Heart left ventricle (tissue), 13 donors: ENCODE measurements around the gene ASB14.

Source experiments
- POLR2A ChIP-seq, 2 donors: fragments of 450-650 bp; IDR thresholded peaks; one replicate each; pipeline ENCODE4 v1.6.1; 2017; ENCODE audit warnings: antibody characterized with exemption in 2 of 2, mild to moderate bottlenecking in 2 of 2, moderate library complexity in 2 of 2
- TF ChIP-seq, protein P1 (sequence below), 12 donors: fragments of 200-600 bp; sonication (generic) in 4 of 12; IDR thresholded peaks; one replicate each; pipeline versions ENCODE4 v1.5.0 to v1.8.0; 2018 to 2022; ENCODE audit warnings: antibody characterized with exemption in 12 of 12, mild to moderate bottlenecking in 5 of 12
- donor health status: ischemic (EF 13 %, LVEDD 7.1; RV severe dilation, severe dysfunction).
- donor health status: DM: no; HTN: yes; CAD: no.
- donor health status: DM: no; HTN: no; CAD: no.
- donor health status: ischemic (EF 25% LVEDD 6.9; RV normal size, moderate dysfunction).
- donor health status: ischemic (EF 25% LVEDD 5.7; RV mildly dilated, moderate dysfunction).
- donor health status: ischemic (EF 35%, LVEDD 5.7; RV mildly dilated, moderate dysfunction).
- donor health status: nonischemic (EF 11% LVEDD 7.7; RV severe dilation, severe dysfunction).
- donor health status: DM: yes; HTN: yes; CAD: no.
- donor health status: PGD.
- donor health status: ischemic (EF 29% LVEDD 5.4; RV normal size, mild dysfunction).
- donor health status: nonischemic (EF 23%, LVEDD 6.1; RV moderate dilation, normal function).

DNA sequence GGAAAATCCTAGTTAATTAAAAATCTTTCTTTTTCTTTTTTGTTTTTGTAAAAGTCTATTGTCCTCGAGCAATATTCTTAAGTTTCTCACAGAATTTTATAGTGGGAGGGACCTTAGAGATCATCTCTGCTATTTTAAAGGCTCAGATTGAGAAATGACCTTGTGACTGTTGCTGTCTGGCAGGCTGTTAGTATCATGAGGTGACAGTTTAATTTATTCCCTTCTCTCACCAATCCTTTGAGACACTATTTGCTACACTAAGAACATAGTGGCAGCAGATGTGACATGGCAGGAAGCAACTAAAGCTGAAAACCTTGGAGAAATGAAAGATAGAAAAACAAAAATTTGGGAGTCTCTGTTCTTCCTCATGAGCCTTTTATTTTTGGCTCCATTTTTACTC, 40.1 kb downstream of the ASB14 start:
- TF ChIP-seq, protein P1, sequence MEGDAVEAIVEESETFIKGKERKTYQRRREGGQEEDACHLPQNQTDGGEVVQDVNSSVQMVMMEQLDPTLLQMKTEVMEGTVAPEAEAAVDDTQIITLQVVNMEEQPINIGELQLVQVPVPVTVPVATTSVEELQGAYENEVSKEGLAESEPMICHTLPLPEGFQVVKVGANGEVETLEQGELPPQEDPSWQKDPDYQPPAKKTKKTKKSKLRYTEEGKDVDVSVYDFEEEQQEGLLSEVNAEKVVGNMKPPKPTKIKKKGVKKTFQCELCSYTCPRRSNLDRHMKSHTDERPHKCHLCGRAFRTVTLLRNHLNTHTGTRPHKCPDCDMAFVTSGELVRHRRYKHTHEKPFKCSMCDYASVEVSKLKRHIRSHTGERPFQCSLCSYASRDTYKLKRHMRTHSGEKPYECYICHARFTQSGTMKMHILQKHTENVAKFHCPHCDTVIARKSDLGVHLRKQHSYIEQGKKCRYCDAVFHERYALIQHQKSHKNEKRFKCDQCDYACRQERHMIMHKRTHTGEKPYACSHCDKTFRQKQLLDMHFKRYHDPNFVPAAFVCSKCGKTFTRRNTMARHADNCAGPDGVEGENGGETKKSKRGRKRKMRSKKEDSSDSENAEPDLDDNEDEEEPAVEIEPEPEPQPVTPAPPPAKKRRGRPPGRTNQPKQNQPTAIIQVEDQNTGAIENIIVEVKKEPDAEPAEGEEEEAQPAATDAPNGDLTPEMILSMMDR (IDR thresholded peaks at IDR 0.05) = no peak
- TF ChIP-seq POLR2A (IDR thresholded peaks at IDR 0.05) = no peak
